GM13977 (cell line): Measurements from ENCODE around the gene MACROH2A1.

Experiments
- DNase-seq: peaks from one replicate; pipeline ENCODE4 v3.0.0; 2012; ENCODE audit warnings: low spot score
- in situ Hi-C: fragments of 300-500 bp; cut with MboI; formaldehyde crosslinking; loops from one replicate; pipeline ENCODE4 v1.12.0; 2022; ENCODE audit warnings: low sequenced_read_pairs, low pct_unique_long_range_greater_than_20kb, mixed read lengths, inconsistent platforms; ENCODE audit not compliant: unreplicated experiment
- TF ChIP-seq, protein P1 (sequence below): IDR thresholded peaks from 2 replicates; pipeline ENCODE4 v1.5.1; 2012; ENCODE audit warnings: mild to moderate bottlenecking, control low read depth; ENCODE audit not compliant: insufficient read depth; ENCODE audit errors: extremely low read depth, missing control alignments

Gene MACROH2A1

DNA sequence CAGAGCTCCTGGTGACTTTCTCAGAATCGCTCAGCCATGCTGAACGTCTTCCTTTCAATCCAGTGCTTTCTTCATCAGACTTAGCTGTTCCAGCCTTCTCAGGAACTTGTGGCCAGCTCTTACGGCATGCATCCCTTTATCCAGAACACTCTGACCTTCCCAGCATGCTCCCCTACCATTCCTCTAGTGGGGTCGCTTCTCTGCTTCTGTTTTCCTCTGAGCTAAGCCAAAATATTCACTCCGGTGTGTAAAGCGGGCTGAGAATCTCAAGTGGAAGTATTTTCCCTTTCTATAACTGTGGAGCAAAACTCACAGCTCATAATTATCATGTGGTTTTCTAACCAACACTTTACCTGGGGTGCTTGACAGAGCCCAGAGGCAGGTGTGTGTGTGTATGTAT, 41.9 kb upstream of the MACROH2A1 start:
- in situ Hi-C loops, result no loop called here
- TF ChIP-seq, protein P1, sequence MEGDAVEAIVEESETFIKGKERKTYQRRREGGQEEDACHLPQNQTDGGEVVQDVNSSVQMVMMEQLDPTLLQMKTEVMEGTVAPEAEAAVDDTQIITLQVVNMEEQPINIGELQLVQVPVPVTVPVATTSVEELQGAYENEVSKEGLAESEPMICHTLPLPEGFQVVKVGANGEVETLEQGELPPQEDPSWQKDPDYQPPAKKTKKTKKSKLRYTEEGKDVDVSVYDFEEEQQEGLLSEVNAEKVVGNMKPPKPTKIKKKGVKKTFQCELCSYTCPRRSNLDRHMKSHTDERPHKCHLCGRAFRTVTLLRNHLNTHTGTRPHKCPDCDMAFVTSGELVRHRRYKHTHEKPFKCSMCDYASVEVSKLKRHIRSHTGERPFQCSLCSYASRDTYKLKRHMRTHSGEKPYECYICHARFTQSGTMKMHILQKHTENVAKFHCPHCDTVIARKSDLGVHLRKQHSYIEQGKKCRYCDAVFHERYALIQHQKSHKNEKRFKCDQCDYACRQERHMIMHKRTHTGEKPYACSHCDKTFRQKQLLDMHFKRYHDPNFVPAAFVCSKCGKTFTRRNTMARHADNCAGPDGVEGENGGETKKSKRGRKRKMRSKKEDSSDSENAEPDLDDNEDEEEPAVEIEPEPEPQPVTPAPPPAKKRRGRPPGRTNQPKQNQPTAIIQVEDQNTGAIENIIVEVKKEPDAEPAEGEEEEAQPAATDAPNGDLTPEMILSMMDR, result no peak

GRCh38 chr5:135439231-135440205, 40.5 kb upstream of the MACROH2A1 start:
- no peak for DNase-seq
- in situ Hi-C loops, result no loop called here
- TF ChIP-seq, protein P1, result no peak

More for the DNA sequence above, 41.9 kb upstream of the MACROH2A1 start:
- DNase-seq, result no peak

- in situ Hi-C loops, result no loop called here
- DNase-seq, result no peak
- TF ChIP-seq, protein P1, result no peak
Measured at GRCh38 chr5:135438636-135439221, 39.7 kb upstream of the MACROH2A1 start.

- in situ Hi-C loops, result no loop called here
- TF ChIP-seq, protein P1, result no peak
- no peak for DNase-seq
Measured at GRCh38 chr5:135437796-135438560, 38.9 kb upstream of the MACROH2A1 start.

- TF ChIP-seq, protein P1, result no peak
- peak; percentile 17 for DNase-seq
- in situ Hi-C loops, result no loop called here
Measured at GRCh38 chr5:135437422-135437795, 38.4 kb upstream of the MACROH2A1 start.

DNA sequence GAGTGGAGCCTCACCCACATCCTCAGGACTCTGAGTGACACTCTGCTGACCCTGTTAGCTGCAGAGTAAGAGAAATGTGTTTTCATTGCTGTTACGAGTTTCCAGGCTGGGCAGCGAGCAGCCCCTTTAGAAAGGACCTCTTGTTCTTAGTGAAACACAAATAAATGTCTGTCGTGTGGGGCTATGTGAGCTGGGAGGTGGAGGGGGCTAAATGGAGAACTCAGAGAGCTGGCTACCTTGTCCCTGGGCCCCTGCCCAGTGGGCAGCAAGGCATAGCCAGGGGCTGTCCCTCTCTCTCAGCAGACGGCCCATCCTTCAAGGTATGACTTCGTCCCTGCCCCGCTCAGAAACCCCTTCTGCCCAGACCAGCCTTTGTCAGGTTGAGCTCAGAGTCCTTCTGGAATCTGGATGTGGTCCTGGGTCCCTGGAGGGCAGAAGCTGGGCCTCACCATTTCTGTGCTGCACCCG, 38.0 kb upstream of the MACROH2A1 start:
- in situ Hi-C loops, result no loop called here
- TF ChIP-seq, protein P1, result no peak
- DNase-seq, result no peak
